GM19238 (cell line): ENCODE measurements around the gene ATP11C.
A peak's percentile ranks its signal among the peaks of the same experiment; 100 is the strongest.
"Not testable (repeated sequence)": the region's sequence is repeated elsewhere in the genome, so short reads cannot be mapped to it uniquely, and the experiment has no call there.

ENCODE experiments used
- DNase-seq: peaks from one replicate; pipeline ENCODE4 v3.0.0; 2011; ENCODE audit warnings: low spot score; ENCODE audit not compliant: insufficient read length

ATP11C gene

GRCh38 chrX:139932901-139933796 lies at the start of gene ATP11C:
Gene ATP11C, minus strand, starts transcription at chrX:139933053. Its CDS starts 1,011 bp downstream, at chrX:139932042.
- peak; percentile 54 for DNase-seq

- DNase-seq: no peak
These were observed 41.6 kb upstream of the ATP11C start for GRCh38 chrX:139974471-139974870.

- no peak for DNase-seq
These were observed 40.1 kb upstream of the ATP11C start for GRCh38 chrX:139972629-139973624.

- no peak for DNase-seq
These were observed 39.3 kb upstream of the ATP11C start for GRCh38 chrX:139972113-139972512.

GRCh38 chrX:139971394-139971749 lies 38.5 kb upstream of the ATP11C start:
- no peak for DNase-seq

GRCh38 chrX:139969286-139969685 lies 36.4 kb upstream of the ATP11C start:
- DNase-seq: no peak

GRCh38 chrX:139967750-139968149 lies 34.9 kb upstream of the ATP11C start:
- DNase-seq: no peak

GRCh38 chrX:139967300-139967699 lies 34.4 kb upstream of the ATP11C start:
- DNase-seq: no peak

- not testable (repeated sequence) for DNase-seq
These were observed 33.3 kb upstream of the ATP11C start for GRCh38 chrX:139966159-139966558.

- no peak for DNase-seq
These were observed 32.6 kb upstream of the ATP11C start, which contains the start of gene CXorf66 for GRCh38 chrX:139965421-139965820. Gene CXorf66, minus strand, starts transcription at chrX:139965521. Its CDS starts 25 bp downstream, at chrX:139965496.

- not testable (repeated sequence) for DNase-seq
These were observed 28.2 kb upstream of the ATP11C start for GRCh38 chrX:139961091-139961490.

GRCh38 chrX:139949703-139950102 lies 16.9 kb upstream of the ATP11C start:
- DNase-seq: no peak

- no peak for DNase-seq
These were observed 12.2 kb upstream of the ATP11C start for GRCh38 chrX:139945075-139945474.

GRCh38 chrX:139936259-139936658 lies 3.4 kb upstream of the ATP11C start:
- DNase-seq: no peak

- no peak for DNase-seq
These were observed 1.1 kb upstream of the ATP11C start for GRCh38 chrX:139933904-139934303.

- DNase-seq: peak; percentile 32
These were observed 566 bp downstream of the ATP11C start for GRCh38 chrX:139932073-139932900.

GRCh38 chrX:139931646-139932072 lies 1.2 kb downstream of the ATP11C start:
- no peak for DNase-seq

- DNase-seq: no peak
These were observed 1.8 kb downstream of the ATP11C start for GRCh38 chrX:139930916-139931645.

GRCh38 chrX:139930401-139930800 lies 2.5 kb downstream of the ATP11C start:
- no peak for DNase-seq

GRCh38 chrX:139929876-139930275 lies 3.0 kb downstream of the ATP11C start:
- no peak for DNase-seq
